K562 (cell line): ENCODE results near the gene VPS4A. TPM values are rescaled to one million over a fixed set of nuclear protein-coding genes. Genes with fewer than 3 reads are reported as not detected.

ENCODE experiments used
- BDP1 ChIP-seq: IDR thresholded peaks from 3 replicates; pipeline ENCODE4 v1.6.1; 2011; ENCODE audit not compliant: insufficient read length, insufficient read depth
- CHD7 ChIP-seq: fragments of 200-600 bp; sonication (generic); IDR thresholded peaks from one replicate; pipeline ENCODE4 v1.6.1; 2012; ENCODE audit warnings: mild to moderate bottlenecking, low read depth, low read length, inconsistent platforms
- FOXP1 ChIP-seq: sonication (generic); formaldehyde crosslinking; IDR thresholded peaks from 2 replicates; pipeline ENCODE4 v1.8.0; 2022; ENCODE audit warnings: mild to moderate bottlenecking, missing genetic modification reagents
- MAZ ChIP-seq, 2 experiments: fragments of 450-650 bp in 1 of 2; sonication (generic) in 1 of 2; formaldehyde crosslinking; IDR thresholded peaks in 1 of 2; conservative IDR thresholded peaks in 1 of 2; 2 replicates each; pipeline versions ENCODE4 v1.4.0 to v1.5.0; 2020; ENCODE audit warnings: mild to moderate bottlenecking in 1 of 2, missing genetic modification reagents in 1 of 2
- MTF1 ChIP-seq: fragments of 250-450 bp; sonication (Bioruptor Pico); IDR thresholded peaks from 2 replicates; pipeline ENCODE4 v1.9.0; 2021; ENCODE audit warnings: moderate library complexity, mild to moderate bottlenecking, inconsistent platforms, borderline replicate concordance
- MYBL2 ChIP-seq, 2 experiments: fragments of 450-650 bp in 1 of 2; sonication (generic) in 1 of 2; formaldehyde crosslinking in 1 of 2; IDR thresholded peaks; 2 replicates each; pipeline versions ENCODE4 v1.6.1 to v1.8.1; 2017 to 2022; ENCODE audit warnings: borderline replicate concordance in 1 of 2, inconsistent platforms in 1 of 2, low read depth in 1 of 2, mild to moderate bottlenecking in 1 of 2, missing genetic modification reagents in 1 of 2, moderate library complexity in 1 of 2
- PTRF ChIP-seq: fragments of 450-650 bp; IDR thresholded peaks from 2 replicates; pipeline ENCODE4 v1.6.1; 2016; ENCODE audit warnings: mild to moderate bottlenecking, missing genetic modification characterization, missing compliant biosample characterization
- RAD21 ChIP-seq, 2 experiments: fragments of 250-450 bp in 1 of 2; fragments of 450-650 bp in 1 of 2; sonication (Bioruptor Pico) in 1 of 2; formaldehyde crosslinking in 1 of 2; IDR thresholded peaks in 1 of 2; conservative IDR thresholded peaks in 1 of 2; 2 replicates each; pipeline versions ENCODE4 v1.4.0 to v1.8.0; 2020 to 2022; ENCODE audit warnings: mild to moderate bottlenecking in 2 of 2, moderate library complexity in 1 of 2
- SREBF1 ChIP-seq: fragments of 150-350 bp; IDR thresholded peaks from 2 replicates; pipeline ENCODE4 v1.6.1; 2014; ENCODE audit warnings: antibody characterized with exemption, low read depth, low read length, borderline replicate concordance
- ZNF311 ChIP-seq: fragments of 250-450 bp; sonication (Bioruptor Pico); IDR thresholded peaks from 2 replicates; pipeline ENCODE4 v1.4.0; 2020; ENCODE audit warnings: mild to moderate bottlenecking, moderate library complexity
- ZNF76 ChIP-seq: fragments of 250-450 bp; sonication (Bioruptor Pico); IDR thresholded peaks from 2 replicates; pipeline ENCODE4 v1.4.0; 2020; ENCODE audit warnings: mild to moderate bottlenecking, moderate library complexity, borderline replicate concordance
- ZZZ3 ChIP-seq: fragments of 450-650 bp; IDR thresholded peaks from 2 replicates; pipeline ENCODE4 v1.6.1; 2016; ENCODE audit warnings: antibody characterized with exemption, mild to moderate bottlenecking, moderate library complexity
- polyA plus RNA-seq, 8 experiments: library from polyadenylated mRNA; depleted of rRNA in 4 of 8; stranded (reverse) in 5 of 8; unstranded in 3 of 8; fragments of >200 nt; fragmentation: Nextera tagmentation in 2 of 8; fragmentation: Illumina TruSeq in 1 of 8; extraction: Ambion mirVana in 2 of 8; extraction: Trizol in 1 of 8; gene quantifications; 2 replicates each; pipeline versions ENCODE4 v1.2.1 to v1.2.3, GENCODE V29; 2011 to 2014; ENCODE audit warnings: inconsistent platforms in 1 of 8, missing spikeins in 1 of 8
- total RNA-seq, 7 experiments: library from RNA; depleted of rRNA in 6 of 7; stranded (reverse); fragments of >200 nt in 6 of 7; fragmentation: Illumina TruSeq in 2 of 7; extraction: Trizol in 2 of 7; gene quantifications; 2 replicates each; pipeline versions ENCODE4 v1.2.1 to v1.2.3, GENCODE V29; 2011 to 2021; ENCODE audit warnings: low replicate concordance in 1 of 7

Gene VPS4A
- total and polyA plus RNA-seq, 9 of the 15 experiments (the other 6 are each of a cell fraction or from before 2014, with no cell fraction given) = 7.6 to 45.4 (median 29.9) TPM

- TF ChIP-seq MTF1 (CRISPR knock-in tag) (no peak), ZZZ3 (no peak), MAZ (CRISPR knock-in tag; conservative IDR thresholded peaks at IDR 0.05 in 1 of 2, IDR thresholded peaks at IDR 0.05 in 1 of 2) (peak; percentile 77 to 89; a peak in 3 of 4 replicates), MYBL2 (IDR thresholded peaks at IDR 0.05; ENCODE audit: low read depth) (no peak), MYBL2 (CRISPR knock-in tag; IDR thresholded peaks at IDR 0.05; ENCODE audit: borderline replicate concordance) (no peak), BDP1 (no peak), RAD21 (CRISPR knock-in tag; conservative IDR thresholded peaks at IDR 0.05 in 1 of 2, IDR thresholded peaks at IDR 0.05 in 1 of 2) (peak in 1 of 2 experiments; percentile 10; a peak in 1 of 4 replicates), ZNF311 (CRISPR knock-in tag) (no peak), SREBF1 (no peak), CHD7 (no peak), FOXP1 (CRISPR knock-in tag) (no peak), PTRF (no peak), ZNF76 (CRISPR knock-in tag) (no peak)
These were observed 19.3 kb downstream of the VPS4A start, which contains the start of gene PDF (continued) for GRCh38 chr16:69330286-69331109.
